HEK293 (cell line): ENCODE results near the gene SLC34A3.

Source experiments
- CTCF ChIA-PET: fragments of 350-600 bp; formaldehyde crosslinking; extraction: SDS; loops from one replicate; lab custom pipeline; 2021; ENCODE audit warnings: antibody characterized with exemption; lab: Yijun Ruan, JAX
- POLR2A ChIA-PET: fragments of 300-600 bp; formaldehyde crosslinking; extraction: SDS; loops from one replicate; lab custom pipeline; 2020; ENCODE audit warnings: antibody characterized with exemption, inconsistent platforms; lab: Yijun Ruan, JAX
- H3K27ac ChIP-seq: fragments of 200-500 bp; sonication (Bioruptor generic); 2 replicates; pipeline ENCODE4 v1.5.1; 2014; ENCODE audit warnings: low read depth, low read length, control low read depth, inconsistent platforms; ENCODE audit errors: extremely low read depth
- H3K36me3 ChIP-seq, 2 experiments: fragments of 200-500 bp in 1 of 2; sonication (Bioruptor generic) in 1 of 2; 1 replicate in 1 of 2; 2 replicates in 1 of 2; pipeline ENCODE4 v1.5.1; 2014 to 2017; ENCODE audit warnings: inconsistent platforms in 2 of 2, low read length in 2 of 2; ENCODE audit not compliant: control insufficient read depth in 2 of 2, insufficient read depth in 1 of 2
- H3K4me1 ChIP-seq: fragments of 200-500 bp; sonication (Bioruptor generic); 2 replicates; pipeline ENCODE4 v1.5.1; 2014; ENCODE audit warnings: mild to moderate bottlenecking, low read length, inconsistent platforms; ENCODE audit not compliant: control insufficient read depth, insufficient read depth
- H3K4me3 ChIP-seq: 2 replicates; pipeline ENCODE4 v1.5.1; 2011; ENCODE audit warnings: low read depth, mild to moderate bottlenecking, control low read depth, low read length, moderate library complexity
- H3K9me3 ChIP-seq: fragments of 200-500 bp; sonication (Bioruptor generic); 2 replicates; pipeline ENCODE4 v1.5.1; 2014; ENCODE audit warnings: low read depth, low read length, inconsistent platforms; ENCODE audit not compliant: control insufficient read depth, insufficient read depth
- BCL11B ChIP-seq: fragments of 450-650 bp; formaldehyde crosslinking; IDR thresholded peaks from 2 replicates; pipeline ENCODE4 v1.5.1; 2016; ENCODE audit warnings: low read depth, missing biosample characterization, missing genetic modification characterization
- GLI4 ChIP-seq: fragments of 450-650 bp; formaldehyde crosslinking; IDR thresholded peaks from 2 replicates; pipeline ENCODE4 v1.5.1; 2016; ENCODE audit warnings: missing biosample characterization, missing genetic modification characterization
- PATZ1 ChIP-seq: fragments of 450-650 bp; formaldehyde crosslinking; IDR thresholded peaks from 2 replicates; pipeline ENCODE4 v1.5.1; 2016; ENCODE audit warnings: missing biosample characterization, missing genetic modification characterization
- SP2 ChIP-seq: fragments of 450-650 bp; formaldehyde crosslinking; IDR thresholded peaks from 2 replicates; pipeline ENCODE4 v1.5.1; 2016; ENCODE audit warnings: missing biosample characterization, missing genetic modification characterization
- ZBTB10 ChIP-seq: fragments of 450-650 bp; formaldehyde crosslinking; IDR thresholded peaks from 2 replicates; pipeline ENCODE4 v1.5.1; 2016; ENCODE audit warnings: missing biosample characterization, missing genetic modification characterization
- ZFP69B ChIP-seq: fragments of 450-650 bp; formaldehyde crosslinking; IDR thresholded peaks from 2 replicates; pipeline ENCODE4 v1.5.1; 2016; ENCODE audit warnings: missing biosample characterization, missing genetic modification characterization
- ZNF169 ChIP-seq: fragments of 450-650 bp; formaldehyde crosslinking; IDR thresholded peaks from 2 replicates; pipeline ENCODE4 v1.5.1; 2016; ENCODE audit warnings: missing biosample characterization, missing genetic modification characterization
- ZNF202 ChIP-seq: fragments of 450-650 bp; formaldehyde crosslinking; IDR thresholded peaks from 2 replicates; pipeline ENCODE4 v1.5.1; 2016; ENCODE audit warnings: missing biosample characterization, missing genetic modification characterization, borderline replicate concordance
- ZNF266 ChIP-seq: fragments of 450-650 bp; formaldehyde crosslinking; IDR thresholded peaks from 2 replicates; pipeline ENCODE4 v1.5.1; 2016; ENCODE audit warnings: missing biosample characterization, missing genetic modification characterization, low read depth
- ZNF302 ChIP-seq: fragments of 450-650 bp; formaldehyde crosslinking; IDR thresholded peaks from 2 replicates; pipeline ENCODE4 v1.5.1; 2016; ENCODE audit warnings: missing biosample characterization, missing genetic modification characterization, low read depth
- ZNF404 ChIP-seq: fragments of 450-650 bp; formaldehyde crosslinking; IDR thresholded peaks from 2 replicates; pipeline ENCODE4 v1.5.1; 2017; ENCODE audit warnings: missing biosample characterization, missing genetic modification characterization
- ZNF555 ChIP-seq: fragments of 450-650 bp; formaldehyde crosslinking; conservative IDR thresholded peaks from 2 replicates; pipeline ENCODE4 v1.5.1; 2017; ENCODE audit warnings: missing biosample characterization, mild to moderate bottlenecking, missing genetic modification characterization, inconsistent platforms
- ZNF558 ChIP-seq: fragments of 450-650 bp; formaldehyde crosslinking; IDR thresholded peaks from 2 replicates; pipeline ENCODE4 v1.5.1; 2016; ENCODE audit warnings: missing biosample characterization, missing genetic modification characterization
- ZNF785 ChIP-seq: fragments of 450-650 bp; formaldehyde crosslinking; IDR thresholded peaks from 2 replicates; pipeline ENCODE4 v1.5.1; 2016; ENCODE audit warnings: missing biosample characterization, missing genetic modification characterization
- TF ChIP-seq, protein P1 (sequence below): fragments of 450-650 bp; formaldehyde crosslinking; IDR thresholded peaks from 2 replicates; pipeline ENCODE4 v1.5.1; 2016; ENCODE audit warnings: missing biosample characterization, missing genetic modification characterization
- TF ChIP-seq, protein P2 (sequence below): fragments of 450-650 bp; formaldehyde crosslinking; IDR thresholded peaks from 2 replicates; pipeline ENCODE4 v1.5.1; 2016; ENCODE audit warnings: missing biosample characterization, missing genetic modification characterization, borderline replicate concordance

Gene SLC34A3

DNA sequence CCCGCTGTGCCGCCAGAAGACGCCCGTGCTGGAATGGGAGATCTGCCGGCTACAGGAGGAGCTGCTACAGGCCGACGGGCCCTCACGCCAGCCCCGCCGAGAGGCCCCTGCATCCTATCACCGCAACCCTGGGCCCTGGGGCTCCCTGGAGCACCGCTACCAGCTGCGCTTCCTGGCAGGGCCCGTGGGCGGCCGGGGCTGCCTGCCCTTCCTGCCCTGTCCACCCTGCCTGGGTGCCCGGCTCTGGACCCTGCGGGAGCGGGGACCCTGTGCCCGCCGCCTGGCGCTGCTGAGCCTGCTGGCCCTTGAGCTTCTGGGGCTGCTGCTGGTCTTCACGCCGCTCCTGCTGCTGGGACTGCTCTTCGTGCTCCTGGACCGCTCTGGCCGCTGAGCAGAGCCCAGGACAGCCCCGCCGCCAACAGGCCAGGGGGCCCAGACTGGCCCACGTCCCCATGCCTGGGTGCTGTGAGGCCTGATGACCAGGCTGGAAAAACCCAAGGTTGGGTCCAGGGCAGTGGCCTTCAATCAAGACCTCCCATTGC is 12.4 kb upstream of the SLC34A3 start:
- H3K36me3 ChIP-seq: peaks cover 0 to 62% of the 10 kb centered on the region in 2 experiments; a peak in 1 of 3 replicates
- CTCF ChIA-PET: interaction anchor here (0.8 to 1.1 kb wide), 3 partner anchors 9 to 189 kb away, joined by 3 to 4 read pairs (median 4); partner anchors contain the start of gene RNF224

DNA sequence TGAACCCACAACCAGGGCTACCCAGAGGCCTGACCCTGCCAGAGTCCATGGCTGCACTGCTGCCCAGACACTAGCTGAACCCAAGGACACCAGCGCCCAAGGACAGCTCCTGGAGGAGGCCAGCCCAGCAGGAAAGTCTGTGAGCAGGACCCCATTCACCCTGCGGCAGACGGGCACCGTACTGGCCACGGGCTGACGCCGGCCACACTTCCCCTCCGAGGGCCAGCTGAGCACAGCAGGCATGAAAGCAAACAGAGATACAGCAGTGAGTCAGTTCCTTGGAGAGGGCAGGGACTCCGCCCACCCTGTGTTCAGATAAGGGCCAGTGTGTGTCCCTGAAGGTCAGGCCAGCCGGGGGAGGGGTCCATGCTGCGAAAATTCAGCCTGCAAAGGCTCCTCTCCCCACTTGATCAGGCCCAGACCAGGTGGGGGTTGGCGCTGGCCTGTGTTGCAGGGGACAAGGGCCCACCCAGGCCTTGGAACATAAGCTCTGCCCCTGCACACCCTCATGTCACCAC is 11.9 kb upstream of the SLC34A3 start:
- Histone ChIP-seq H3K36me3 (peaks cover 0 to 57% of the 10 kb centered on the region in 2 experiments; a peak in 1 of 3 replicates), H3K4me3 (no peak overlapping the region), H3K4me1 (peaks cover 4% of the 10 kb centered on the region), H3K9me3 (no peaks in the 10 kb centered on the region), H3K27ac (no peak overlapping the region)
- CTCF ChIA-PET: interaction anchor here (0.7 to 1.1 kb wide), 3 partner anchors 8 to 27 kb away, joined by 4 to 5 read pairs (median 4); partner anchors contain the start of gene RNF224
- POLR2A ChIA-PET: interaction anchor here (0.6 to 17.2 kb wide), 10 partner anchors 10 to 378 kb away, joined by 3 to 304 read pairs (median 6); partner anchors contain the start of genes MAN1B1, NDOR1, TMEM203 and TPRN
- TF ChIP-seq, protein P1, sequence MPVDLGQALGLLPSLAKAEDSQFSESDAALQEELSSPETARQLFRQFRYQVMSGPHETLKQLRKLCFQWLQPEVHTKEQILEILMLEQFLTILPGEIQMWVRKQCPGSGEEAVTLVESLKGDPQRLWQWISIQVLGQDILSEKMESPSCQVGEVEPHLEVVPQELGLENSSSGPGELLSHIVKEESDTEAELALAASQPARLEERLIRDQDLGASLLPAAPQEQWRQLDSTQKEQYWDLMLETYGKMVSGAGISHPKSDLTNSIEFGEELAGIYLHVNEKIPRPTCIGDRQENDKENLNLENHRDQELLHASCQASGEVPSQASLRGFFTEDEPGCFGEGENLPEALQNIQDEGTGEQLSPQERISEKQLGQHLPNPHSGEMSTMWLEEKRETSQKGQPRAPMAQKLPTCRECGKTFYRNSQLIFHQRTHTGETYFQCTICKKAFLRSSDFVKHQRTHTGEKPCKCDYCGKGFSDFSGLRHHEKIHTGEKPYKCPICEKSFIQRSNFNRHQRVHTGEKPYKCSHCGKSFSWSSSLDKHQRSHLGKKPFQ (tag by site-specific recombination): no peak
- no peak for TF ChIP-seq ZNF404 (tag by site-specific recombination)
- TF ChIP-seq, protein P2, sequence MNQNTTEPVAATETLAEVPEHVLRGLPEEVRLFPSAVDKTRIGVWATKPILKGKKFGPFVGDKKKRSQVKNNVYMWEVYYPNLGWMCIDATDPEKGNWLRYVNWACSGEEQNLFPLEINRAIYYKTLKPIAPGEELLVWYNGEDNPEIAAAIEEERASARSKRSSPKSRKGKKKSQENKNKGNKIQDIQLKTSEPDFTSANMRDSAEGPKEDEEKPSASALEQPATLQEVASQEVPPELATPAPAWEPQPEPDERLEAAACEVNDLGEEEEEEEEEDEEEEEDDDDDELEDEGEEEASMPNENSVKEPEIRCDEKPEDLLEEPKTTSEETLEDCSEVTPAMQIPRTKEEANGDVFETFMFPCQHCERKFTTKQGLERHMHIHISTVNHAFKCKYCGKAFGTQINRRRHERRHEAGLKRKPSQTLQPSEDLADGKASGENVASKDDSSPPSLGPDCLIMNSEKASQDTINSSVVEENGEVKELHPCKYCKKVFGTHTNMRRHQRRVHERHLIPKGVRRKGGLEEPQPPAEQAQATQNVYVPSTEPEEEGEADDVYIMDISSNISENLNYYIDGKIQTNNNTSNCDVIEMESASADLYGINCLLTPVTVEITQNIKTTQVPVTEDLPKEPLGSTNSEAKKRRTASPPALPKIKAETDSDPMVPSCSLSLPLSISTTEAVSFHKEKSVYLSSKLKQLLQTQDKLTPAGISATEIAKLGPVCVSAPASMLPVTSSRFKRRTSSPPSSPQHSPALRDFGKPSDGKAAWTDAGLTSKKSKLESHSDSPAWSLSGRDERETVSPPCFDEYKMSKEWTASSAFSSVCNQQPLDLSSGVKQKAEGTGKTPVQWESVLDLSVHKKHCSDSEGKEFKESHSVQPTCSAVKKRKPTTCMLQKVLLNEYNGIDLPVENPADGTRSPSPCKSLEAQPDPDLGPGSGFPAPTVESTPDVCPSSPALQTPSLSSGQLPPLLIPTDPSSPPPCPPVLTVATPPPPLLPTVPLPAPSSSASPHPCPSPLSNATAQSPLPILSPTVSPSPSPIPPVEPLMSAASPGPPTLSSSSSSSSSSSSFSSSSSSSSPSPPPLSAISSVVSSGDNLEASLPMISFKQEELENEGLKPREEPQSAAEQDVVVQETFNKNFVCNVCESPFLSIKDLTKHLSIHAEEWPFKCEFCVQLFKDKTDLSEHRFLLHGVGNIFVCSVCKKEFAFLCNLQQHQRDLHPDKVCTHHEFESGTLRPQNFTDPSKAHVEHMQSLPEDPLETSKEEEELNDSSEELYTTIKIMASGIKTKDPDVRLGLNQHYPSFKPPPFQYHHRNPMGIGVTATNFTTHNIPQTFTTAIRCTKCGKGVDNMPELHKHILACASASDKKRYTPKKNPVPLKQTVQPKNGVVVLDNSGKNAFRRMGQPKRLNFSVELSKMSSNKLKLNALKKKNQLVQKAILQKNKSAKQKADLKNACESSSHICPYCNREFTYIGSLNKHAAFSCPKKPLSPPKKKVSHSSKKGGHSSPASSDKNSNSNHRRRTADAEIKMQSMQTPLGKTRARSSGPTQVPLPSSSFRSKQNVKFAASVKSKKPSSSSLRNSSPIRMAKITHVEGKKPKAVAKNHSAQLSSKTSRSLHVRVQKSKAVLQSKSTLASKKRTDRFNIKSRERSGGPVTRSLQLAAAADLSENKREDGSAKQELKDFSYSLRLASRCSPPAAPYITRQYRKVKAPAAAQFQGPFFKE: no peak
- no peak for TF ChIP-seq ZNF266
- TF ChIP-seq ZNF558: no peak
- TF ChIP-seq ZNF302 (tag by site-specific recombination): no peak
- no peak for TF ChIP-seq ZBTB10 (tag by site-specific recombination)
- TF ChIP-seq BCL11B (tag by site-specific recombination): no peak; the same call in 1 of the 2 replicates
- TF ChIP-seq ZNF202 (tag by site-specific recombination): no peak
- peak; percentile 53; the same call in 1 of the 2 replicates for TF ChIP-seq PATZ1 (tag by site-specific recombination)
- TF ChIP-seq ZFP69B: 0 out of 2 replicates have a peak, but pooled peaks have one; percentile 18
- no peak for TF ChIP-seq ZNF555 (tag by site-specific recombination)
- peak; percentile 80; the same call in 1 of the 2 replicates for TF ChIP-seq GLI4 (tag by site-specific recombination)

More for the DNA sequence above, 12.4 kb upstream of the SLC34A3 start:
- no peaks in the 10 kb centered on the region for H3K9me3 ChIP-seq
- no peak overlapping the region for H3K27ac ChIP-seq
- no peak overlapping the region for H3K4me3 ChIP-seq
- POLR2A ChIA-PET: interaction anchor here (0.6 to 17.2 kb wide), 6 partner anchors 10 to 132 kb away, joined by 3 to 304 read pairs (median 6); partner anchors contain the start of genes MAN1B1, NDOR1, TMEM203 and TPRN
- H3K4me1 ChIP-seq: peaks cover 4% of the 10 kb centered on the region
- no peak for TF ChIP-seq ZNF302 (tag by site-specific recombination)
- TF ChIP-seq ZNF785 (tag by site-specific recombination): no peak
- no peak for TF ChIP-seq ZNF169 (tag by site-specific recombination)
- no peak for TF ChIP-seq SP2 (tag by site-specific recombination)
- TF ChIP-seq PATZ1 (tag by site-specific recombination): no peak
